ENCODE measurements around the gene ZBTB17. TPM values are rescaled to one million over a fixed set of nuclear protein-coding genes. Genes with fewer than 3 reads are reported as not detected.
A peak's percentile ranks its signal among the peaks of the same experiment; 100 is the strongest.

Gene ZBTB17
- total and polyA plus RNA-seq, 9 of the 15 experiments (the other 6 are each of a cell fraction or from before 2014, with no cell fraction given), result 1.1 to 53.4 (median 29.6) TPM

- TF ChIP-seq ZBTB40 (IDR thresholded peaks at IDR 0.05) (0 out of 2 replicates have a peak, but pooled peaks have one; percentile 24), ZBTB40 (CRISPR knock-in tag; IDR thresholded peaks at IDR 0.05) (no peak), MTA2 (IDR thresholded peaks at IDR 0.05; ENCODE audit: low read depth) (no peak), ZBTB9 (CRISPR knock-in tag; IDR thresholded peaks at IDR 0.05) (no peak), DNMT1 (IDR thresholded peaks at IDR 0.05) (no peak), NFIC (IDR thresholded peaks at IDR 0.05) (peak; percentile 70), ZBTB49 (CRISPR knock-in tag; IDR thresholded peaks at IDR 0.05; ENCODE audit: borderline replicate concordance) (no peak), E2F8 (IDR thresholded peaks at IDR 0.05; ENCODE audit: low read depth, partially characterized antibody) (no peak), DLX4 (CRISPR knock-in tag; IDR thresholded peaks at IDR 0.05) (no peak), ZNF316 (IDR thresholded peaks at IDR 0.05) (no peak)
These were observed 36.8 kb upstream of the ZBTB17 start (continued) for GRCh38 chr1:16012590-16013219.

All from K562 (cell line).